GM03348 (cell line): Measurements from ENCODE around the gene HELZ.

Source experiments
- DNase-seq: peaks from one replicate; pipeline ENCODE4 v3.0.0; 2012; ENCODE audit warnings: low spot score

HELZ gene

GRCh38 chr17:67025216-67025792 is 219.7 kb downstream of the HELZ start:
- DNase-seq, result no peak

- DNase-seq, result no peak
Measured at GRCh38 chr17:67024736-67025135, 220.3 kb downstream of the HELZ start.

- no peak for DNase-seq
Measured at GRCh38 chr17:67022451-67022810, 222.6 kb downstream of the HELZ start.

GRCh38 chr17:67021743-67022450 is 223.1 kb downstream of the HELZ start:
- DNase-seq, result no peak

GRCh38 chr17:67021196-67021595 is 223.8 kb downstream of the HELZ start:
- DNase-seq, result no peak
